GM23248 (cell line): ENCODE data around the gene TENM4. TPM values are rescaled to one million over a fixed set of nuclear protein-coding genes. Genes with fewer than 3 reads are reported as not detected.

ENCODE experiments used
- DNase-seq: peaks from one replicate; pipeline ENCODE4 v3.0.0-alpha.2; 2015
- H2AFZ ChIP-seq: fragments of 200-600 bp; sonication (generic); 2 replicates; pipeline ENCODE4 v1.6.1; 2016; ENCODE audit warnings: antibody characterized with exemption
- H3F3A ChIP-seq: fragments of 200-600 bp; sonication (generic); 2 replicates; pipeline ENCODE4 v1.6.1; 2016; ENCODE audit warnings: mild to moderate bottlenecking, antibody characterized with exemption, mixed run types; ENCODE audit not compliant: insufficient read depth
- H3K27ac ChIP-seq: fragments of 200-600 bp; sonication (generic); 2 replicates; pipeline ENCODE4 v1.5.1; 2016; ENCODE audit warnings: mild to moderate bottlenecking
- H3K27me3 ChIP-seq: fragments of 200-600 bp; sonication (generic); replicated peaks from 2 replicates; pipeline ENCODE4 v1.6.1; 2016; ENCODE audit warnings: mild to moderate bottlenecking; ENCODE audit not compliant: insufficient read depth
- H3K36me3 ChIP-seq: fragments of 200-600 bp; sonication (generic); 2 replicates; pipeline ENCODE4 v1.6.1; 2016; ENCODE audit warnings: low read depth, mild to moderate bottlenecking
- H3K4me1 ChIP-seq: fragments of 200-600 bp; sonication (generic); 2 replicates; pipeline ENCODE4 v1.6.1; 2016; ENCODE audit warnings: mild to moderate bottlenecking; ENCODE audit not compliant: insufficient read depth
- H3K4me2 ChIP-seq: fragments of 200-600 bp; sonication (generic); one replicate; pipeline ENCODE4 v1.6.1; 2016; ENCODE audit warnings: mild to moderate bottlenecking; ENCODE audit not compliant: unreplicated experiment
- H3K4me3 ChIP-seq: fragments of 200-600 bp; sonication (generic); 2 replicates; pipeline ENCODE4 v1.5.1; 2016; ENCODE audit warnings: mild to moderate bottlenecking
- H3K79me2 ChIP-seq: fragments of 200-600 bp; sonication (generic); 2 replicates; pipeline ENCODE4 v1.6.1; 2016; ENCODE audit warnings: mild to moderate bottlenecking; ENCODE audit not compliant: insufficient read depth
- H3K9ac ChIP-seq: fragments of 200-600 bp; sonication (generic); 2 replicates; pipeline ENCODE4 v1.6.1; 2016; ENCODE audit warnings: mild to moderate bottlenecking
- H3K9me2 ChIP-seq: fragments of 200-600 bp; sonication (generic); 2 replicates; pipeline ENCODE4 v1.6.1; 2016; ENCODE audit warnings: mixed run types, mild to moderate bottlenecking, moderate library complexity; ENCODE audit not compliant: insufficient read depth
- H3K9me3 ChIP-seq: fragments of 200-600 bp; sonication (generic); one replicate; pipeline ENCODE4 v1.6.1; 2017; ENCODE audit warnings: low read depth
- H4K20me1 ChIP-seq: fragments of 200-600 bp; sonication (generic); 2 replicates; pipeline ENCODE4 v1.6.0; 2016; ENCODE audit not compliant: insufficient read depth
- EZH2 ChIP-seq: fragments of 200-600 bp; sonication (generic); IDR thresholded peaks from 2 replicates; pipeline ENCODE4 v1.6.1; 2018; ENCODE audit warnings: antibody characterized with exemption, mild to moderate bottlenecking; ENCODE audit not compliant: insufficient read depth, poor library complexity, severe bottlenecking
- EZH2phosphoT487 ChIP-seq: fragments of 200-600 bp; sonication (generic); IDR thresholded peaks from 2 replicates; pipeline ENCODE4 v1.6.1; 2018; ENCODE audit warnings: antibody characterized with exemption, moderate library complexity, mild to moderate bottlenecking, low read depth; ENCODE audit not compliant: insufficient read depth
- WGBS, 2 experiments: methylation state at CpG; one replicate each; pipeline ENCODE4 v1.1.6; 2015 to 2017; ENCODE audit warnings: low lambda C conversion rate in 2 of 2, low coverage in 1 of 2; ENCODE audit errors: missing lambda C conversion rate in 2 of 2; 5-methylcytosine and 5-hydroxymethylcytosine counted together
- in situ Hi-C: fragments of 300-500 bp; cut with MboI; formaldehyde crosslinking; loops from 2 replicates; pipeline ENCODE4 v1.15.0; 2020
- polyA plus RNA-seq: library from polyadenylated mRNA; unstranded; fragments of >200 nt; fragmentation: Nextera tagmentation; extraction: Ambion mirVana; gene quantifications from 2 replicates; pipeline ENCODE4 v1.2.1, GENCODE V29; 2016
- total RNA-seq: library from RNA; depleted of rRNA; stranded (reverse); fragments of >200 nt; shearing (Covaris generic); gene quantifications from 2 replicates; pipeline ENCODE4 v1.2.3, GENCODE V29; 2014; rRNA removed

TENM4 gene
- 0.11 and 0.25 TPM in 2 replicates for total RNA-seq
- polyA plus RNA-seq, result 0.48 TPM in 2 replicates

DNA sequence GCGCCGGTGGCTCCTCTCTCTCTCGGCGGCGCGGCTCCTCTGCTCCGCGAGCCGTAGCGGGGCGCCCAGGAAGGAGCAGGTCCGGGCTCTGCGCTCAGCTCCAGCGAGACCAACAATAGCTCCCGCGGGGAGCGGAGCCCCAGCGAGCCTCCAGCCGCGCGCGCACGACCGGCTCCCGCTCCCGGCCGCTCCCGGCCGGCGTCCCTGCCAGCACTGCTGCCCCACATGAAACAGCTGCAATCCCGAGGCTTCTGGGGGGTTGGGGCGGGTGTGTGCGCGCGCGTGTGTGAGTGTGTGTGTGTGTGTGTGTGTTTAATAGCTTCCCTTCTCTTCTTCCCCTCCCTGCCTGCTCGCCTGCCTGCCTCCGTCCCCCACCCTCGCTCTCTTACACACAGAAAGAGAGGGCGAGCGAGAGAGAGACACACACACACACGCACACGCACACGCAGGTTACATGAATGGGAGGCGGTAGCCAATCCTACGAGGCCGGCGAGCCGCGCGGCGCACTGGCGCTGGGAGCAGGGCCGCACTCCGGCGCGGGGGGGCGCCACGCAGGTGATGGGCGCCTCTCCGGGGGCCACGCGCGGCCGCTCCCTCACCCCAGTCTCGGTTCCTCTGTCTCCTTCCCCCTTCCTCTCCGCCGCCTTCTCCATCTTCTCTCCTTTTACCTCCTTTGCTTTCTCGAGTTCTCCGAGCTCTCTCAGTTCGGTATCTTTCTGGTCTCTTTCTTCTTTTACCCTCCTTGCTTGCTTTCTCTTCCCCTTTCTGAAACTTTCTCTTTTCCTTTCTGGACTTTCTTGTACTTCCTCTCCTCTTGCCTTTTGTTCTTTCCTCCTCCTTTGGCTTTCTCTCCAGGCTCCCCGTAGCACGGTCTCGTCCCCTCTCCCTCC lies at the start of gene TENM4:
TSS of gene TENM4 (minus strand) at position 460 of the 890 bp plus-strand sequence. CDS start 371,086 bp downstream, outside the sequence.
- Histone ChIP-seq H3K36me3 (no peaks in the 10 kb centered on the region), H3K27me3 (peaks cover 62% of the 10 kb centered on the region), H3K4me2 (peak within 1 kb of the TSS; percentile 86), H3K27ac (no peak within 1 kb of the TSS), H3K9me2 (no peaks in the 10 kb centered on the region), H3F3A (no peaks in the 10 kb centered on the region), H3K4me3 (peak within 1 kb of the TSS; percentile 69), H3K9me3 (no peaks in the 10 kb centered on the region), H3K9ac (no peak within 1 kb of the TSS), H2AFZ (peak within 1 kb of the TSS; percentile 38), H3K79me2 (no peaks in the 10 kb centered on the region), H4K20me1 (no peaks in the 10 kb centered on the region), H3K4me1 (no peaks in the 10 kb centered on the region; the same call in 1 of the 2 replicates)
- no peak for TF ChIP-seq EZH2phosphoT487
- no peak for TF ChIP-seq EZH2
- in situ Hi-C loops, result no loop called here
- DNase-seq, result peak; percentile 61
- WGBS, 2 experiments, result 1 to 3% methylated on average over 61 to 62 of the region's 74 CpGs

DNA sequence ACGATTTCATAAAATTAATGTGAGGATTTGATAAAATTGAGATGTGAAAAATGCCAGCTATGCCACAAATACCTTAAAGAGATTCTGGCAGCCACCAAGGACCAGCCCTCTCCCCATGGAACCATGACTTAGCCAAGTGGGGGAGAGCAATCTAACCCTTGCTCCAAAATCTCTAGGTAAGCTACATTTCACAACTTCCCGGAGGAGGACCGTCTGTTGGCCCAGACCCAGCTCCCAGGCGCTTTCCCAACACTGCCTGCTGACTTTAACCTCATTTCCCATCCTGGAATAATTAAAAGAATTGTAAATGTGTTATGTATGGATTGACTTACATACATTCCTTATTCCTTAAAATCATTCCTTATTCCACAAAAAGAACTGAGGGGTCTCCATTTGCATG lies 47.5 kb upstream of the TENM4 start:
- no peak overlapping the region for H3K4me2 ChIP-seq
- in situ Hi-C loops, result no loop called here
- H3K36me3 ChIP-seq, result no peaks in the 10 kb centered on the region
- H3K79me2 ChIP-seq, result no peaks in the 10 kb centered on the region
- no peak overlapping the region for H3K9ac ChIP-seq
- no peaks in the 10 kb centered on the region for H3K9me2 ChIP-seq
- TF ChIP-seq EZH2 (no peak), EZH2phosphoT487 (no peak)
- H3K27me3 ChIP-seq, result peaks cover 38% of the 10 kb centered on the region; the same call in 1 of the 2 replicates
- H3K4me1 ChIP-seq, result no peaks in the 10 kb centered on the region
- H2AFZ ChIP-seq, result no peak overlapping the region
- no peak overlapping the region for H3K4me3 ChIP-seq
- DNase-seq, result peak; percentile 31
- H3F3A ChIP-seq, result no peaks in the 10 kb centered on the region
- no peaks in the 10 kb centered on the region for H3K9me3 ChIP-seq
- 22 to 30% methylated on average over 4 of the region's 4 CpGs for WGBS, 2 experiments
- no peak overlapping the region for H3K27ac ChIP-seq
- H4K20me1 ChIP-seq, result no peaks in the 10 kb centered on the region

DNA sequence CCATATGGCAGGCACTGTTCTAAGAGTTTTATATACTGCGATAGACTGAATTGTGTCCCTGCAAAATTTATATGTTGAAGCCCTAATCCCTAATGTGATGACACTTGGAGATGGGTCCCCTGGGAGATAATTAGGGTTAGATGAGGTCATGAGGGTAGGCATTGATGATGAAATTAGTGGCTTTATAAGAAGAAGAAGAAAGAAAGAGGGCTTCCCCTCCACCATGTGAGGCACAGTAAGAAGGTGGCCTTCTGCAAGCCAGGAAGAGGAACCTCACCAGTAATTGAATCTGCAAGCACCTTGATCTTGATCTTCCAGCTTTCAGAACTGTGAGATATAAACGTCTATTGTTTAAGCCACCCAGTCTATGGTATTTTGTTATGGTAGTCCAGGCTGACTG lies 46.6 kb upstream of the TENM4 start:
- Histone ChIP-seq H3K27me3 (peaks cover 38% of the 10 kb centered on the region; the same call in 1 of the 2 replicates), H3K9me2 (no peaks in the 10 kb centered on the region), H3K9me3 (no peaks in the 10 kb centered on the region), H3K36me3 (no peaks in the 10 kb centered on the region), H3K27ac (no peak overlapping the region), H4K20me1 (no peaks in the 10 kb centered on the region), H3K79me2 (no peaks in the 10 kb centered on the region), H3K4me2 (no peak overlapping the region), H3F3A (no peaks in the 10 kb centered on the region), H2AFZ (no peak overlapping the region), H3K4me1 (no peaks in the 10 kb centered on the region), H3K9ac (no peak overlapping the region), H3K4me3 (no peak overlapping the region)
- DNase-seq, result no peak
- TF ChIP-seq EZH2 (no peak), EZH2phosphoT487 (no peak)
- in situ Hi-C loops, result no loop called here
- WGBS, 2 experiments, result 42 to 54% methylated on average over 2 of the region's 2 CpGs

DNA sequence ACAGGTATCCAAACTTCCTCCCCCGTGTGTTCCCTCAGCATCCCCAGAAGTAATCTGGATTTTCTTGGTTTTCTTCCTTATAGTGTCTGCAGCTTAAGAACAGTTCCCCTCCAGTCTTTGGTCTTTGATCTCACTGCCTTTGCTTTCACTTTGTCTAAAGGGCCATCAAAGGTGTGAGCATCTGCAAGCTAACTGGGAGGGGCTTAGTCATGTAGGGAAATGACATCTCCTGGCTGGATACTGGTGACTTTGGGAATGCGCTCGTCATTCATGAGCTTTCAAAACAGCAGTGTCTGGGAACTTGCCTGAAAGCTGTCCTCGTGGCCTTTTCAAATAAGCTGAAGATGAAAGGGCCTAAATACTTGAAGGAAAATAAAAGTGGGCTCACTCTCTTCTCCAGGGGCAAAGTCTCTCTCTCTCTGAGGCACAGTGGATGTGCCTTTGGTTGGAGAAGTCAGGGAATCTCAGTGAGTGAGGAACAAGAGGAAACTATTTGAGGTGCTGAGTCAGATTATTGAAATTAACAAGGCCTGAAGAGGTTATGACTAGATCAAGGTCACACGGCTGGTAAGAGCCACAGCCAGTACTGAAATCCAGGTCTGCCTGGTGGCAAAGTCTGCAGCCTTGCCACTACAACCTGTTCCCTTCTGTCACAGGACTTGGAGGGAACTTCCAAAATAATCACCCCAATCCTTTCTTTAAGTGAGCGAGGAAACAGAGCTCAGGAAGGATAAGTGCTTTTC lies 45.6 kb upstream of the TENM4 start:
- no peak for DNase-seq

More for the DNA sequence above, 45.6 kb upstream of the TENM4 start:
- H3K27ac ChIP-seq, result no peak overlapping the region
- no peaks in the 10 kb centered on the region for H4K20me1 ChIP-seq
- H3K9me2 ChIP-seq, result no peaks in the 10 kb centered on the region
- no peaks in the 10 kb centered on the region for H3K9me3 ChIP-seq
- H3K4me3 ChIP-seq, result no peak overlapping the region
- no peaks in the 10 kb centered on the region for H3K36me3 ChIP-seq
- H3K4me2 ChIP-seq, result no peak overlapping the region
- TF ChIP-seq EZH2phosphoT487, result no peak
- no peak for TF ChIP-seq EZH2
- in situ Hi-C loops, result no loop called here
- no peak overlapping the region for H3K9ac ChIP-seq
- WGBS, 2 experiments, result 45 to 50% methylated on average over 6 of the region's 6 CpGs
- H2AFZ ChIP-seq, result no peak overlapping the region
- no peaks in the 10 kb centered on the region for H3K79me2 ChIP-seq
- H3K27me3 ChIP-seq, result peaks cover 35% of the 10 kb centered on the region; the same call in 1 of the 2 replicates
- no peaks in the 10 kb centered on the region for H3K4me1 ChIP-seq
- no peaks in the 10 kb centered on the region for H3F3A ChIP-seq
